ENCODE data around the gene KIF1A.
A peak's percentile ranks its signal among the peaks of the same experiment; 100 is the strongest.
"Not testable (repeated sequence)": the region's sequence is repeated elsewhere in the genome, so short reads cannot be mapped to it uniquely, and the experiment has no call there.

KIF1A gene

GRCh38 chr2:240678909-240679308 lies 141.1 kb downstream of the KIF1A start:
- DNase-seq, result not testable (repeated sequence)

GRCh38 chr2:240678043-240678442 lies 142.0 kb downstream of the KIF1A start:
- not testable (repeated sequence) for DNase-seq

GRCh38 chr2:240675345-240675744 lies 144.7 kb downstream of the KIF1A start:
- not testable (repeated sequence) for DNase-seq

- DNase-seq, result peak in 1 of 2 donors; percentile 30
These were observed 145.4 kb downstream of the KIF1A start for GRCh38 chr2:240674461-240675184.

GRCh38 chr2:240672701-240673190 lies 147.3 kb downstream of the KIF1A start:
- DNase-seq, result no peak

GRCh38 chr2:240672076-240672700 lies 147.8 kb downstream of the KIF1A start:
- no peak for DNase-seq

- DNase-seq, result no peak
These were observed 149.1 kb downstream of the KIF1A start for GRCh38 chr2:240670950-240671349.

- no peak for DNase-seq
These were observed 149.6 kb downstream of the KIF1A start for GRCh38 chr2:240670402-240670801.

- no peak for DNase-seq
These were observed 155.4 kb downstream of the KIF1A start for GRCh38 chr2:240664622-240665021.

Measured in CD4-positive, alpha-beta T cell treated with Interleukin-1 beta for 1 hour (primary cell).